GM19238 (cell line): ENCODE results near the gene EIF3A.
"Not testable (repeated sequence)": the region's sequence is repeated elsewhere in the genome, so short reads cannot be mapped to it uniquely, and the experiment has no call there.

Experiments used
- DNase-seq: peaks from one replicate; pipeline ENCODE4 v3.0.0; 2011; ENCODE audit warnings: low spot score; ENCODE audit not compliant: insufficient read length

Gene EIF3A

DNA sequence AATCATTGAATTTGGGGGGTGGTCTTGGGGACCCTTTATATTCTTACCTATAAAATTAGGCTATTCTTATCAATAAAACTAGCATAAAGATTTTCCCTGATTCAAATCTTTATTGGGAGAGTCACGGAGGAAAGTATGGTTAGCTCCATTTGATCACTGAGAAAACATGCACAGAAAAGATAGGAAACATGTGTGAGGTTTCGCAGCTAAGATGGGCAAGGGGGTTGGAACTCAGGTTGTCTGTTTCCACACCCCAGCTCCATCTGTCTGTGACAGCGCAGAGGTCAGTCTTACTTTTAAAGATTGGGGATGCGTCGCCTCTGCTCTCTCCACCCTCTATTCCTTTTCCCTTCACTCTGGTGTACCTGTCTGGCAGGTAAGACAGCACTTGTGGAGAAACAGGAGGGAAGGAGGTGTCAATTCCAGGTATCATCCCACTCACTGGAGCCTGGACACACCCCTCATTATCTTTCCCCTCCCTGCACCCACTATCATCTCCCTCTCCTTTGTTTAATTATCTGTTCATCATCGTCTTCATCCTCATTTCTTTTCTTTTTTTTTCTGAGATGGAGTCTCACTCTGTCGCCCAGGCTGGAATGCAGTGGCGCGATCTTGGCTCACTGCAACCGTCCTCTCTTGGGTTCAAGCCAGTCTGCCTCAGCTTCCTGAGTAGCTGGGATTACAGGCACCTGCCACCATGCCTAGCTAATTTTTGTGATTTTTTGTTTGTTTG is 20.9 kb upstream of the EIF3A start:
- DNase-seq: no peak

- no peak for DNase-seq
These were observed 20.0 kb upstream of the EIF3A start for GRCh38 chr10:119100434-119101238.

DNA sequence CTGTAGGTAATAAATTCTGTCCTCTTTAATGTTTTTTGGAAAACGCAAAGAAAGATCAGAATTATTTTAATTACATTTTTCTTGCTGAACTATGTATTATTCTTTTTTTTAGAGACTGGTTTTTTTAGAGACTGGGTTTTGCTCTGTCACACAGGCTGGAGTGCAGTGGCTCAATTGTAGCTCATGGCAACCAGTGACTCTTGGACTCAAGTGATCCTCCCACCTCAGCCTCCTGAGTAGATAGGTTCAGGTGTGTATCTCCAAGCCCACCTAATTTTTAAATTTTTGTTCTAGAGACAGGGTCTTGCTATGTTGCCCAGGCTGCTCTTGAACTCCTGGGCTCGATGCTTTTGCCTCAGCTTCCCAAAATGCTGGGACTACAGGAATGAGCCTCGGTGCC is 18.0 kb upstream of the EIF3A start:
- DNase-seq: no peak

DNA sequence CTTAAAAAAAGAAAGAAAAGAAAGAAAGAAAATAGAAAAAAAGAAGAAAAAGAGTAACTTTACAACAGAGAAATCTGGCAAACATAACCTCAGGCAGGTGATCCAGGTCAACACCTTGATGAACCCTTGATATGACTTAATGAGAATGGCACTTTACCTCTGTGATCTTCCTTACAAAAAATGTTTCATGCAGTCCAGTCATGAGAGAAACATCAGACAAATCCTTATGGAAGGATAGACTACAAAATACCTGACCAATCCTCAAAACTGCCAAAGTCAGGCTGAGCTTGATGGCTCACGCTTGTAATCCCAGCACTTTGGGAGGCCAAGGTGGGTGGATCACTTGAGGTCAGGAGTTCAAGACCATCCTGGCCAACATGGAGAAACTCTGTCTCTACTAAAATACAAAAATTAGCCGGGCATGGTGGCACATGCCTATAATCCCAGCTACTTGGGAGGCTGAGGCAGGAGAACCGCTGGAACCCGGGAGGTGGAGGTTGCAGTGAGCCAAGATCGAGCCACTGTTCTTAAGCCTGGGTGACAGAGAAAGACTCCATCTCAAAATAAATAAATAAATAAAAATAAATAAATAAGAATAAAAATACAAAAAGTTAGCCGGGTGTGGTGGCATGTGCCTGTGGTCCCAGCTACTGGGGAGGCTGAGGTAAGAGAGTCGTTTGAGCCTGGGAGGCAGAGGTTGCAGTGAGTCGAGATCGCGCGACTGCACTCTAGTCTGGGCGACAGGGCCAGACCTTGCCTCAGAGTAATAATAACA is 16.2 kb upstream of the EIF3A start:
- DNase-seq: not testable (repeated sequence)

DNA sequence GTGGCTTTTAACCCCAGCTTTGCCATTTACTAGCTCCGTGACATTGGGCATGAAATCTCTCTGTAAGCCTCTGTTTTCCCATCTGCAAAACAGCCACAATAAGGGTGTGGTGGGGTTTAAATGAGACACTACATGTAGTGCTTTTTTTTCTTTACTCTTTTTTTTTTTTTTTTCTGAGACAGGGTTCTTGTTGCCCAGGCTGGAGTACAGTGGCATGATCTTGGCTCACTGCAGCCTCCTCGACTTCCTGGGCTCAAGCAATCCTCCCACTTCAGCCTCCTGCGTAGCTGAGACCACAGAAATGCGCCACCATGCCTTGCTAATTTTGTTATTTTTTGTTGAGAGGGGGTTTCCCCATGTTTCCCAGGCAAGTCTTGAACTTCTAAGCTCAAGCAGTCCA is 15.0 kb upstream of the EIF3A start:
- DNase-seq: no peak

- DNase-seq: no peak
These were observed 10.4 kb upstream of the EIF3A start for GRCh38 chr10:119090968-119091367.

DNA sequence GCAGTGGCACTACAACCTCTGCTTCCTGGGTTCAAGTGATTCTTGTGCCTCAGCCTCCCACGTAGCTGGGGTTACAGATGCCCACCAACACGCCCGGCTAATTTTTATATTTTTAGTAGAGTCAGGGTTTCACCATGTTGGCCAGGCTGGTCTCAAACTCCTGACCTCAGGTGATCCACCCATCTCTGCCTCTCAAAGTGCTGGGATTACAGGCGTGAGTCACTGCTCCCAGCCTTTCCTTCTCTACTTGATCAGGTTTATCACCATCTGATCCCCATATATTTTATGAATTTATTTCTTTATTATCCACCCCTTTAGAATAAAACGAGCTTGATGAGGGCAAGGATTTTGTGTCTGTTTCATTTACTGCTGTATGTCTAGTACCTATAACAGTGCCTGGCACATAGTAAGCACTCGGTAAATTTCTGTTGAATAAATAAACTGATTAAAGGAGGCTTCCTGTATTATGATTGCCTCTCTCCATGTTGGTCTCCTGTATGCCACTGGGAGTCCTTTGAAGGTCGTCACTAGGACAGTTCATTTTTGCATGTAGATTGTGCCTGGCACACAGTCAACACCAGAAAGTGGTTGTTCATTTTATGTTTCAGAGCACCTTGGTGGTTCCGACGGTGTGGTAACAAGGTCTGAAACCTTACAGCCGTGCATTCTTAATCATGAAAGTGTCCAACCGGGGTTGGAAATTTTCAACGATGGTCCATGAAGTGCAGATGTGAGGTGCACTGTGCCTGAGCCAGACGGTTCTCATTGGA is 9.6 kb upstream of the EIF3A start:
- DNase-seq: no peak

- no peak for DNase-seq
These were observed 6.8 kb upstream of the EIF3A start for GRCh38 chr10:119087271-119087882.

DNA sequence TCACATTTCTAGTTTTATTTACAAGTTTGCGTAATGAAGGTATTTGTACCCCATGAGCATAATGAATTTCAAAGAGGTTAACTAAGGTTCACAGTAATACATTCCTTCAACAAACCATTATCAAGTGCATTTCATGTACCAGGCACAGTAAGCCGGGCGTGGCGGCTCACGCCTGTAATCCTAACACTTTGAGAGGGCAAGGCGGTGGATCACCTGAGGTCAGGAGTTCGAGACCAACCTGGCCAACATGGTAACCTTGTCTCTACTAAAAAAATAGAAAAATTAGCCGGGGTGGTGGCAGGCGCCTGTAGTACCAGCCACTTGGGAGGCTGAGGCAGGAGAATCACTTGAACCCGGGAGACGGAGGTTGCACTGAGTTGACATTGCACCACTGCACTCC is 4.3 kb upstream of the EIF3A start:
- no peak for DNase-seq

- peak; percentile 78 for DNase-seq
These were observed 757 bp downstream of the EIF3A start for GRCh38 chr10:119079599-119080520.

- no peak for DNase-seq
These were observed 2.0 kb downstream of the EIF3A start for GRCh38 chr10:119078422-119079179.

DNA sequence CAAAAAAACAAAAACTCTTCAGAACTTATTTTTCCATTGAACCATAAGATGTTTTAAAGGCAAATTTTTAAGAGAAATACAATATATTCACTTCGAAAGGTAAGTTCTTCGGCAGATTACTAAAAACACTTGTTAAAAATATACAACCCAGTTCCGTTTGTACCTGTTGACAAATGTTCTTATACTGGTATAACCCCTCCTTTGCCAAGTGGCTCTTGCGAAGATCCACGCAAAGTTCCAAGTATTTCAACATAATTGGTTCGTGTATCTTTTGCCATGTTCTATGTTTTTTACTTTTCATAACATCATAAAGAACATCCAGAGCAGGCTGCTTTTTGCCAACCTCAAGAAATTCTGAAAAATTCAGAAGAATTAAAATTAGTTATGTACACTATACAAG is 7.0 kb downstream of the EIF3A start:
- no peak for DNase-seq

GRCh38 chr10:119070395-119071165 is 10.0 kb downstream of the EIF3A start:
- DNase-seq: no peak

GRCh38 chr10:119061926-119062325 is 18.7 kb downstream of the EIF3A start:
- no peak for DNase-seq

DNA sequence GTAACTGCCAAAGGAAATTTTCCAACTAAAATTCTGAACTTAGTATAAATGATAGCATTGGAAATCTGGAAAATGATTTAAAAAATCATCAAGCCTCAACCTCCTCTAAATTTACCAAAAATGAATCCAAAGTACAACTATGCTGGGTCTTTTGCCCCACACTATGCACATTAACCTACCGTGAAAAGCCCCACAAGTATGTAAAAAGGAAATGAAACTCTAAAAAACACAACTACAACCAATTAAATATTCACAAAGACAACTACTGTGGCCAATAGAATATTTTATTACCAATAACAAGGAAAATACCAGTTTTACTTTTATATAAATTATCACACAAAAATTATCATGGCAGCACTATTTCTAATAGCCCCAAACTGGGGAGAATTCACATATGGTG is 19.3 kb downstream of the EIF3A start:
- DNase-seq: no peak

DNA sequence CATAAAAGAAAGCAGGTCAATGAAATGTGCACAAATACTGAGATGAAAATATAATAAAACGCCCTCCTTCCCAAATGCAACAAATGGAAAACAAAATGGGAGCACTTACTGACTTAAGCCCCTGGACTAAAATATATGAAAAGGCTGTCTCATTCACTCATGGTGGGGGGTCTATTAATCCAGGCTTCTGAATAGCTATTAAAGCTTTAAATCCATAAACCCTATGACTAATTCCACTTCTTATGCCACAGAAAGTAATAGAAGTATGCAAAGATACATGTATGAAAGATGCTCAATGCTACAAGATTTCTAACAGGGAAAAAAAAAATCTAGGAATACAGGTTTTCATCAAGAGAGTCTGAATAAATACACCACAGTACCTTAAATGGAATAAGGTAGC is 20.5 kb downstream of the EIF3A start:
- DNase-seq: no peak

GRCh38 chr10:119059557-119059956 is 21.1 kb downstream of the EIF3A start:
- DNase-seq: no peak

DNA sequence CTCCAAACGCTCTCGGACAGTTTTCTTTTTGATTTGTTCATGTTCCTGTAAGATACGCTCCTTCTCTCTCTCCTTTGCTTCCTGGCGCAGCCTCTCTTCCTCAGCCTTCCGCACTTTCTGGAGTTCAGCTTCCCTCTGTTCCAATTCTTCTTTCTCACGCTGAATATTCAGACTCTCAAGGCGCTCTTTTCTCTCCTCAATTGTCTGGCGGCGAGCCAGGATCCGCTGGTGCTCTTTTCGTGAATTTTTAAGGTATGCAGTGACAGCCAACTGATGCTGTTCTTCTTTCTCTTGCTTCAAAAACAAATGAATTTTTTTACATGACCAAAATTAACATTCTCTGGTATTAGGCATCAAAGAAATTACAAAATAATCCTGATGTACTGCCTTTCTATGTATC is 22.6 kb downstream of the EIF3A start:
- DNase-seq: no peak
